Activated CD4-positive, alpha-beta T cell treated with anti-CD3 and anti-CD28 coated beads, Interleukin-2, amount 10 ng/mL, durations not matched to agents 24 days and 14 days (primary cell): Measurements from ENCODE around the gene CYSTM1. TPM values are rescaled to one million over a fixed set of nuclear protein-coding genes. Genes with fewer than 3 reads are reported as not detected.

Source experiments
- DNase-seq: peaks from one replicate; pipeline ENCODE4 v3.0.0; 2022
- H3K27ac Mint-ChIP-seq: one replicate; pipeline ENCODE4 v1.8.0; 2022; ENCODE audit warnings: mild to moderate bottlenecking, mixed read lengths
- H3K27me3 Mint-ChIP-seq: one replicate; pipeline ENCODE4 v1.8.0; 2022; ENCODE audit warnings: mixed read lengths
- H3K36me3 Mint-ChIP-seq: one replicate; pipeline ENCODE4 v1.8.0; 2022; ENCODE audit warnings: low read depth, mild to moderate bottlenecking, mixed read lengths
- H3K4me1 Mint-ChIP-seq: one replicate; pipeline ENCODE4 v1.8.0; 2021; ENCODE audit warnings: mixed read lengths
- H3K4me3 Mint-ChIP-seq: one replicate; pipeline ENCODE4 v1.8.0; 2022; ENCODE audit warnings: mild to moderate bottlenecking, moderate library complexity, mixed read lengths
- H3K9me3 Mint-ChIP-seq: one replicate; pipeline ENCODE4 v1.8.0; 2021; ENCODE audit warnings: mixed read lengths
- intact Hi-C: fragments of 100-400 bp; cut with micrococcal nuclease; formaldehyde crosslinking; loops from one replicate; pipeline ENCODE4 v1.15.1; 2023
- total RNA-seq: library from RNA; stranded (reverse); gene quantifications from 2 replicates; pipeline ENCODE4 v1.2.3, GENCODE V29; 2022

CYSTM1 gene
- total RNA-seq, 1 donor from 2014 or later: 17.3 TPM

DNA sequence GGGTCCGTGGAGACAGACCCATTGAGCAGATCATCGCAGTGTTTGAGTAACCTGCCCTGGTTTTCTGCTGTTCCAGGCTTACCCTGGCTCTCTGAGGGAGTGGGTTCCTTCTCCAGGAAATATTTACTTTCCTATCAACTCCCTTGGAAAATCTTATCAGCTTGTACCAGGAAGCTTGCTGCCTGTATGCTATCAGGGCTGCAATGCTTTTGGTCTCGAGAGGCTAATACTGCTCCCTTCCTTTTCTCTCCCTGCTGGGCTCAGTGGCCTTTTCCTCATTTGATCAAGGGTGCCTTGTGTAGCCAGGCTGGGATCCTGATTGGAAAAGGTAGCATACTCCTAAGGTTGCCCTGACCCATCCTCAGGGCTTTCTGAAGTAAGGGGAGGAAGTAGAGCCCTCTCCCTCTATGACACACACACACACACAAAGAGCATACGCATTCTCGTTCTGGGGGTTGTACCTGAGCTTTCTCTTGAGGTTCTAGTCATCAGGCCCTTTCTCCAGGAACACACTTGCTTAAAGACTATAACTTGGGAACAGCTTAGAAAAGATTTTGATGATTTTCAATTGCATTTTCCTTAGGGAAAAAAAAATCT is 41.6 kb downstream of the CYSTM1 start:
- Mint-ChIP-seq H3K36me3 (no peaks in the 10 kb centered on the region), H3K27me3 (no peaks in the 10 kb centered on the region), H3K9me3 (peaks cover 4% of the 10 kb centered on the region), H3K4me3 (no peak overlapping the region), H3K27ac (no peak overlapping the region), H3K4me1 (peaks cover 18% of the 10 kb centered on the region)
- DNase-seq: no peak
- intact Hi-C loops: no loop called here

DNA sequence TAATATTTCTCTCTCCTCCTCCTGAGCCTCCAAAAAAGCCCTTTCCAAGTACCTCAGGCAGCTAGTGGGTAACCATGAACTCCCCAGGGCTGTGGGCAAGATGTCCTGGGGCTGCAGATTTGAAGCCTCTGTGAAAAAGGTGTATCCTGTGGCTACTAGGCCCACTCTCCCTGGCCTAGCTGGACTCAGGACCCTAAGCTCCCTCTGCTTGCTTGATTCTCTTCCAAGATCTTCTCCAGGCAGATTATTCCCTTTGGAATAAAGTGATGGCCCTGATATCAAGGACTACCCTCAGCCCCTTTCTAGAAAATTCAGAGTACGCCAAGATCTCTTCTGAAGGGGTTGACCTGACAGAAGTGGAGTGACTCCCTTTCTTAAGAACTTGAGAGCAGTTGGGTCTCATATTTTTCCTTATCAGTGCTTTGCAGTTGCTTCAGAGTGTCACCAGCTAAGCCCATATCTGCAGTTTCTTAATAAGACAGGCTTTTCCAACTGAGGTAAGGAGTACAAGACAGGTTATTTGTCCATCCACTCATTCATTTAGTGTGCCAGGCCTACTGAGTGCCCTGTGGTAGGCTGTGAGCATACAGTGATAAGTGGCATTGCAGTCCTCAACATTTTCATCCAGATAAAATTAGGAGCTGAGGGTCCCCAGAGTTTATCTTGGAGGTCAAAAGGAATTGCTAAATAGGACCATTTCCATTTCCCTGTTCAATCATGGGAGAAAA is 42.5 kb downstream of the CYSTM1 start:
- intact Hi-C loops: no loop called here
- no peaks in the 10 kb centered on the region for H3K27me3 Mint-ChIP-seq
- peaks cover 25% of the 10 kb centered on the region for H3K4me1 Mint-ChIP-seq
- H3K4me3 Mint-ChIP-seq: no peak overlapping the region
- no peak overlapping the region for H3K27ac Mint-ChIP-seq
- H3K36me3 Mint-ChIP-seq: no peaks in the 10 kb centered on the region
- DNase-seq: no peak
- peaks cover 4% of the 10 kb centered on the region for H3K9me3 Mint-ChIP-seq

DNA sequence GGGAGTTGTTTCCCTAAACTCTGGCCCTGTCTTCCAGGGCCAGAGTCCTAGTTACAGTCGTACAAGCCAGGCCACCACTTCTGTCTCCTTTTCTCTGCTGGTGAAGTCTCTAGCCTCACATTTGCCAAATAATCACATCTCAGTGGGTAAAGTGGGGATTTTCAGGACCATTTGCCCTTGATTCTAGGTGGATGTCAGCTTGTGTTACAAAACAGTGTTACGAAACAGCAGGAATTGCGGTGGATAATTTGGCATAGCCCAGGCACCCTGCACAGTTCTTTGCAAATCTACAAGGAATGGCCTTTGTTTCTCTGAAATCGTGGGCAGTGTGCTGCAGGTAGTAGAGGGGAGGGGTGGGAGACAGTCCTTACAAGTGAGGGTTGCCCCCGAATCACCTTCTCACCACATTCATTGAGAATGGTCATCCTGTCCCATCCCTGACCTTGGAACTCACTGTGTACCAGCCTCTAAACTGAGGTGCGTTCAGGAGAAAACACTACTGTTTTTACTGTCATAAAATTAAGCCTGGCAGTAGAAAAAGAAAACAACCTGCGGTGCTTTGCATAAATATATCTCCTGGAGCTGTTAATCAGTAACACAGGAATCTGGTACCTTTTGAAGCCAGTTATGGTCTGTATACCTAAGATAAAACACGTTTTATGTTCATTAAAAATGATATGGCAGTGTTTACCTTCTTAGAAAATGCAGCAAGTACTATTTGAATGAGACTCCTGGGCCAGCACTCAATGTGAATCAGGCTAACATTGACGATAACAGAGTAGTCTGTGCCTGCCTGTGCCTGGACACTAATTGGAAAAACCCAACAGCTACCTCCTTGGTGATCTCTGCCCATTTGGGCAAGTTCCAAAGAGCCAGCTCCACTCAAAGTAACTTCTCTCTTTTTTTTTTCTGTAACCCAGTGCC is 44.3 kb downstream of the CYSTM1 start:
- Mint-ChIP-seq H3K27ac (no peak overlapping the region), H3K36me3 (no peaks in the 10 kb centered on the region), H3K4me3 (no peak overlapping the region), H3K9me3 (peaks cover 4% of the 10 kb centered on the region), H3K27me3 (no peaks in the 10 kb centered on the region), H3K4me1 (peaks cover 25% of the 10 kb centered on the region)
- DNase-seq: no peak
- intact Hi-C loops: no loop called here

DNA sequence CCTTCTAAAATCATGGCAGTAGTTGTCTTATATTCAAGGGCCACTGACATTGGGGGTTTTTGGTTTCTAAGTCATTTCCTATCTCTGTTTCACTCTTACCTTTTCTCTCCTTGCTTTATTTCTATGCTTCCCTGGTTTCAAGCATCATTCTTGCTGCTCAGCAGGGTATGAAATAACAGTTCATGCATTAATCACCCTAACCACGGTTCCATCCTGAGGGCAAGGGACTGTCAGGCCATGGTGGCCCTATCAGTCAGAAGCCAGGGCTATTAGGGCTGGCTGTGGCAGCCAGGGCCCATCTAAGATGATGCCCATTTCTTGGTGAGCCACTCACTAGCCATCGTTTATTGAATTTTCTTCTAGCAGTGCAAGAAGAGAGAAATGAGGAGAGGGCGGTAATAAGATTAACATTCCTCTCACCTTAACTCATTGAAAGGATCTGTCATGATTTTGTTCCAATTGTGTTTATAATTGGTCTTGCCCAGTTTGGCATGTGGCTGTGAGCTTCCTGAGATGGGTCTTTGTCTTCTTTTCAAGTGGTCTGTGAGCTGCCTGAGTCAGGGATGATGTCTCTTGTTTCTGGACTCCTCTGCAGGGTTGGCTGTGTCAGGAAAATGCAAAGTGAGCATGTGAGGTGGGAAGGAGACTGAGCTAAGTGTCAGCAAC is 45.2 kb downstream of the CYSTM1 start:
- Mint-ChIP-seq H3K4me1 (peaks cover 22% of the 10 kb centered on the region), H3K4me3 (no peak overlapping the region), H3K36me3 (no peaks in the 10 kb centered on the region), H3K9me3 (peaks cover 4% of the 10 kb centered on the region), H3K27me3 (no peaks in the 10 kb centered on the region), H3K27ac (no peak overlapping the region)
- peak; percentile 52 for DNase-seq
- intact Hi-C loops: no loop called here

DNA sequence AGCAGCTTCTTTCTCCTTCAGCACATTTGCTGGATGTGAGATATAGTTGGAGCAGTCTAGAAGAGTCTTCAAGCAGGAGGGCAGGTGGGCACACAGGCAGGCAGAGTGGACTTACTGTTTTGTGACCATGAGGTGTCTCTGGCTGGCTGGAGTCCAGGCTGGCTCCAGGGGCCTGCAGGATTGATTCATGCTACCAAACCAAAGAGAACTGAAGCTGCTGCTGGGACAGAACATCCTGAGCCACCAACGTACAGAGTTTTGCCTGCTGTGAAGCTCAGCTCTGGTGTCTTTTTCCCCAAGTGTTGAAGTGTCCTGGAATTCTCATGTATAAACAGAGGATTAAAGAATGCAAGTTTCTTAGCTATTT is 45.7 kb downstream of the CYSTM1 start:
- Mint-ChIP-seq H3K27me3 (no peaks in the 10 kb centered on the region), H3K4me3 (no peak overlapping the region), H3K36me3 (no peaks in the 10 kb centered on the region), H3K27ac (no peak overlapping the region), H3K9me3 (peaks cover 4% of the 10 kb centered on the region), H3K4me1 (peaks cover 20% of the 10 kb centered on the region)
- intact Hi-C loops: no loop called here
- DNase-seq: no peak

DNA sequence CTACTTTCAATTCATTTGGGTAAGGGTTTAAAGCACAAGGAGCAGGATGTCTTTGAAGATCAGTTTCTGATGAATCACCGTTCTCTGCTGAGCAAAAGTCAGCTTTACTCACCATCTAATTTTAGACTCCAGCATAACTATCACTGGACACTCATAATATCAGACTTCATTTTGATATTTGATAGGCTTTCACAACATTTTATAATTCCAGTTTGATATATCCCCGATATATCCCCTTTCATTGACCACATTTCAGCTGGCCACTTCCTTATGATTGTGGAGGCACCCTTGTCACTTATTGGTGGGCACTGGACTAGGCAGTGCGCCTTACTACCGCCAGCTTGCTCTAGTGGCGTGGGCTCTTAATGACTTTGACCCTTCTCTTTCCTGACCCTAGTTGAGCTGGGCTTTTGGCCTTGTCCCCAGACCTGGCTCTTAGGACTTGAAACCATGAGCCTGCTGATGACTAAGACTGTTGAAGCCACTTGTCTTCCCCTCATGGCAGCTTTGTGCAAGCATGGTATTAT is 46.8 kb downstream of the CYSTM1 start:
- DNase-seq: no peak
- H3K4me1 Mint-ChIP-seq: peaks cover 20% of the 10 kb centered on the region
- peak overlapping the region; percentile 6 for H3K4me3 Mint-ChIP-seq
- H3K27ac Mint-ChIP-seq: peak overlapping the region; percentile 22
- no peaks in the 10 kb centered on the region for H3K27me3 Mint-ChIP-seq
- peaks cover 4% of the 10 kb centered on the region for H3K9me3 Mint-ChIP-seq
- H3K36me3 Mint-ChIP-seq: no peaks in the 10 kb centered on the region
- intact Hi-C loops: no loop called here

DNA sequence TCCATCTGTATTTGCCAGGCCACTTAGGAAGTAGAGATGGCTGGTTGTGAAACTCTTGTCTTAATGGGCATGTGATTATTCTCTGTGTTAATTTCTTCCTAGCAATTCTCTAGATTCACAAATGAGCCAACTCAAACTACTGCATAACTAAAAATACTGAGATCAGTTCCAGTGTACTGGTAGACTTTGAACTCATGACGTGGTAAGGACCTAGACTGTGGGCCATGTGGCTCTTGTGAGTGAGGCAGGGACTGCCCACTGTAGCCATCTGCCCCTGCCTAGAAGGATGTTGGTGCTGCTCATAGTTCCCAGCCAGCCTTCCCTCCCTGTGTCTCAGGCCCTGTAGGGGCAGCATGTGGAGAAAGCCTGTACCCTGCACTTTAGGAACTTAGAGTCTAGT is 47.4 kb downstream of the CYSTM1 start:
- peaks cover 4% of the 10 kb centered on the region for H3K9me3 Mint-ChIP-seq
- no peak overlapping the region for H3K4me3 Mint-ChIP-seq
- no peaks in the 10 kb centered on the region for H3K36me3 Mint-ChIP-seq
- no peak for DNase-seq
- H3K4me1 Mint-ChIP-seq: peaks cover 20% of the 10 kb centered on the region
- intact Hi-C loops: no loop called here
- H3K27me3 Mint-ChIP-seq: no peaks in the 10 kb centered on the region
- H3K27ac Mint-ChIP-seq: no peak overlapping the region

DNA sequence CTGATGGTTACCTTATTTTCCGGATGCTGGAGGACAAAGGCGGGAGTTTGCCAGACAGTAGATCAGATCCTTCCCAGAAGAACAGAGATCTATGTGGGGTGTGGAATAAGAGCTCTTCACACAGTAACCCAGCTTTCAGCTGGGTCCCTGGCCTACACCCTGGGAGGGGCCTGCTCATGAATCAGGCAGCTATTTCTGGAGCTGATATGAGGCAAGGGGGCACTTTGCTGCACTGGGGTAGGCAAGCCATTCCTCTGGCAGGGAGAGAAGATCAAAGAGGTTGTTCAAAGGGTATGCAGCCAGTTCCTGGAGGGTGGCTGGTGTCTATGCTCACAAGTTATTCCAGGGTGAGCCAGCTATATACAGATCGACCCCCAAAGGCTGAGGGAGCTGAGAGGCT is 48.6 kb downstream of the CYSTM1 start:
- intact Hi-C loops: no loop called here

DNA sequence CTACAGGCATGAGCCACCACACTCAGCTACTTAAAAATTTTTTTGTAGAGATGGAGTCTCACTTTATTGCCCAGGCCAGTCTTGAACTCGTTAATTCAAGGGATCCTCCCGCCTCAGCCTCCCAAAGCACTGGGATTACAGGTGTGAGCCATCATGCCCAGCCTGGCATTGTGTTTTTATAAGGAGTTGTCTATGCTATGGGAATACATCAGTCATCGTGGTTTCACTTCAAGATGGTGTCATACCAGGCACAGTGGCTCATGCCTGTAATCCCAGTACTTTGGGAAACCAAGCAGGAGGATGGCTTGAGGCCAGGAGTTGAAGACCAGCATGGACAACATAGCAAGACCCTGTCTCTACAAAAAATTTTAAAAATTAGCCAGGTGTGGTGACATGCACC is 49.7 kb downstream of the CYSTM1 start:
- no peaks in the 10 kb centered on the region for H3K27me3 Mint-ChIP-seq
- no peak overlapping the region for H3K4me3 Mint-ChIP-seq
- intact Hi-C loops: no loop called here

More for the DNA sequence above, 48.6 kb downstream of the CYSTM1 start:
- no peaks in the 10 kb centered on the region for H3K27me3 Mint-ChIP-seq
- H3K4me1 Mint-ChIP-seq: peaks cover 20% of the 10 kb centered on the region
- no peaks in the 10 kb centered on the region for H3K36me3 Mint-ChIP-seq
- H3K4me3 Mint-ChIP-seq: no peak overlapping the region
- H3K9me3 Mint-ChIP-seq: peaks cover 4% of the 10 kb centered on the region
- no peak for DNase-seq
- no peak overlapping the region for H3K27ac Mint-ChIP-seq

DNA sequence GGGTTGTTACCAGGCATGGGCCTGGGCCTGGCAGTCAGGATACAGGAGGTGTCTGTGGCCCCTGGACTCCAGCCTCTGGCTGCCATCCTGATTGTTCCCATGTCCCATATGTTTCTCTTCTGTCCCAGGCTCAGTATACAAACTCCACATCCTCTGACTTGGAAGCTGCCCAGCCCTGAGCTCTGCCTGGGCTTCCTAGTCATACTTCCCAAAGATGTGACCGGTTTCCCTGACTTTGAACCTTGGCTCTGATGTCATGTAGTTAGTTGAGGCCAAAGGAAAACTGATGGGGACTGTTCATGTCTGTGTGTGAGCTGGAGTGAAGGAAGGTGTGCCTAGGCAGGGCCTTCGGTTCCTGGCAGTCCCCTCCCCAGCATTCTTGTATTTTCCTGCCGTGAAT is 50.4 kb downstream of the CYSTM1 start:
- intact Hi-C loops: no loop called here
- Mint-ChIP-seq H3K27me3 (no peaks in the 10 kb centered on the region), H3K36me3 (no peaks in the 10 kb centered on the region), H3K4me1 (peaks cover 13% of the 10 kb centered on the region), H3K4me3 (no peak overlapping the region), H3K27ac (no peak overlapping the region), H3K9me3 (peaks cover 4% of the 10 kb centered on the region)
- no peak for DNase-seq

More for the DNA sequence above, 49.7 kb downstream of the CYSTM1 start:
- Mint-ChIP-seq H3K36me3 (no peaks in the 10 kb centered on the region), H3K9me3 (peaks cover 4% of the 10 kb centered on the region), H3K27ac (no peak overlapping the region), H3K4me1 (peaks cover 20% of the 10 kb centered on the region)
- DNase-seq: no peak

DNA sequence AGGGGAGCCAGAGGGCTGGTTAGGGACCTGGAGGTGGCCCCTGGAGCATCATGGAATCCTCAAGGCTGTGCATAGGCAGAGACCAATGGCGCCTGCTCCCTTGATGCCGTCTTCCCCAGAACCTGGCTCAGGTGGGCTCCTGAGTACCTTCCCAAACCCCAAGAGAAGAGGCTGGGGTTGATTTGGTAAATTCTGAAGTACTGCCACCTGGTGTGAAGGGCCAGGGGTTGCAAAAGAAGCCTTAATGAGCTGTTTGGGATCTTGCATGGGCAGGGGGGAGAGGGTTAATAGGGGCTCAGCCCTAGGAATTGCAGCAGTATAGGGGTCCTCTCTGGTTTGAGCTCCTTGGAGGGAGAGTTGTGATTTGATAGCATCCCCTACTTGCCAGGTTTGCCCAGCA is 52.1 kb downstream of the CYSTM1 start:
- no peaks in the 10 kb centered on the region for H3K36me3 Mint-ChIP-seq
- no peak overlapping the region for H3K27ac Mint-ChIP-seq
- no peaks in the 10 kb centered on the region for H3K9me3 Mint-ChIP-seq

DNA sequence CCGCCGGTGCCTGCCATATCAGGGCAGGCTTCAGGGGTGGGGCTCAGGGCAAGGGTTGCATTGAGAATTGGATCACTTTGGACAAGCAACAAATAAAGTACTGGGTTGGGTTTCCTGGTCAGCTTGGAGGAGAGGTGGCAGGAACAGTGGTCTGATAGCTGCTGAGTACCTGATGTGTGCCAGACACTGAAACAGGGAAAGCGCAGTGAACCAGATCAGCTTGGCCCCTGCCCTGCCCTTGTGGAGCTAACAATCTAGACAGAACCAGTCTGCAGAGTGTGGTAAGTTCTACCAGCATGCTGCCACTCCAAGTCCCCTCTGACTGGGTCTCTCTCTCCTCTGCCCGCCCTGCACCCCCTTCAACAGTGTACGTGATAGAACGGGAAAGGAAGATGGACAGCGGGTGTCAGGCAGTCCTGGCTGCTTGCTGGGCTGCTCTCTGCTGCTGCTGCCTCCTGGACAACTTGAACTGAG is 53.4 kb downstream of the CYSTM1 start:
- intact Hi-C loops: no loop called here
- Mint-ChIP-seq H3K27me3 (peaks cover 8% of the 10 kb centered on the region), H3K9me3 (no peaks in the 10 kb centered on the region), H3K4me1 (no peaks in the 10 kb centered on the region), H3K4me3 (no peak overlapping the region), H3K27ac (no peak overlapping the region), H3K36me3 (no peaks in the 10 kb centered on the region)
- DNase-seq: no peak

More for the DNA sequence above, 52.1 kb downstream of the CYSTM1 start:
- Mint-ChIP-seq H3K4me1 (peaks cover 1% of the 10 kb centered on the region), H3K27me3 (peaks cover 5% of the 10 kb centered on the region), H3K4me3 (no peak overlapping the region)
- intact Hi-C loops: no loop called here
- DNase-seq: no peak

DNA sequence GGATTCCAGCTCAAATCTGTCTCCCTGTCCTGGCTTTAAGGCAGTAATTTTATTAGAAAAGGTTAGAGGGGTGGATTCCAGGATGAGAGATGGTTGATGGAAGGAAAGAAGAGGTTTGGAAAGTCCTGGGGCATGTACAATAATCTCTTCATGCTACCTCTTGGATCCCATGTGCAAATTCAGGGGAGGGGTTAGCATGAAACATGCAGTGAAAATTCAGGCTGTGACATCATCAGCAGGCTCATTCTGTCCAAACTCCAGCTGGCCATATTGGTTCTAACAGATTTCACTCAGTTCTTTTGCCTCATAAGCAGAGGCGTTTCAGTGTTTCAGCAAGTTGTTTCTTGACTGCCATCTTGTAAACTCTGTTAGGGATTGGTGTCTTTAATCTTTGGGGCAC is 55.4 kb downstream of the CYSTM1 start:
- H3K9me3 Mint-ChIP-seq: no peaks in the 10 kb centered on the region
- peaks cover 11% of the 10 kb centered on the region for H3K27me3 Mint-ChIP-seq
- intact Hi-C loops: no loop called here
- DNase-seq: no peak
- no peaks in the 10 kb centered on the region for H3K4me1 Mint-ChIP-seq
- no peak overlapping the region for H3K4me3 Mint-ChIP-seq
- no peaks in the 10 kb centered on the region for H3K36me3 Mint-ChIP-seq
- no peak overlapping the region for H3K27ac Mint-ChIP-seq
